Nephron (organoid): Measurements from ENCODE around the gene NF2.

Experiments used
- H3K27ac Mint-ChIP-seq, 3 experiments: 2 replicates each; pipeline ENCODE4 v1.8.0; 2020; ENCODE audit warnings: mixed read lengths in 3 of 3, mild to moderate bottlenecking in 2 of 3, moderate library complexity in 1 of 3
- H3K27me3 Mint-ChIP-seq: 2 replicates; pipeline ENCODE4 v1.8.0; 2021; ENCODE audit warnings: low read depth, mild to moderate bottlenecking, moderate library complexity, mixed read lengths
- H3K36me3 Mint-ChIP-seq: 2 replicates; pipeline ENCODE4 v1.8.0; 2020; ENCODE audit warnings: low read depth, mixed read lengths
- H3K4me1 Mint-ChIP-seq: 2 replicates; pipeline ENCODE4 v1.8.0; 2020; ENCODE audit warnings: mixed read lengths
- H3K4me3 Mint-ChIP-seq, 3 experiments: 2 replicates each; pipeline ENCODE4 v1.8.0; 2020; ENCODE audit warnings: mild to moderate bottlenecking in 3 of 3, mixed read lengths in 3 of 3, moderate library complexity in 2 of 3
- H3K9me3 Mint-ChIP-seq: 2 replicates; pipeline ENCODE4 v1.8.0; 2020; ENCODE audit warnings: mixed read lengths
- CTCF ChIP-seq, 3 experiments: fragments of 200-600 bp; sonication (generic); IDR thresholded peaks; one replicate each; pipeline ENCODE4 v1.5.0; 2021; ENCODE audit warnings: antibody characterized with exemption in 3 of 3; ENCODE audit not compliant: unreplicated experiment in 3 of 3

The NF2 gene

GRCh38 chr22:29647954-29648737, 44.7 kb downstream of the NF2 start:
- Mint-ChIP-seq H3K4me1 (no peaks in the 10 kb centered on the region), H3K9me3 (peaks cover 5% of the 10 kb centered on the region), H3K27ac (no peak overlapping the region), H3K27me3 (peaks cover 3% of the 10 kb centered on the region), H3K36me3 (peaks cover 45% of the 10 kb centered on the region), H3K4me3 (no peak overlapping the region)
- TF ChIP-seq CTCF (IDR thresholded peaks at IDR 0.05; ENCODE audit: unreplicated experiment in 3 of 3) = no peak

- Mint-ChIP-seq H3K36me3 (peaks cover 43% of the 10 kb centered on the region), H3K4me3 (no peak overlapping the region), H3K27me3 (peaks cover 3% of the 10 kb centered on the region), H3K9me3 (peaks cover 2% of the 10 kb centered on the region), H3K27ac (no peak overlapping the region), H3K4me1 (no peaks in the 10 kb centered on the region)
- no peak for TF ChIP-seq CTCF (IDR thresholded peaks at IDR 0.05; ENCODE audit: unreplicated experiment in 3 of 3)
These were observed 46.9 kb downstream of the NF2 start for GRCh38 chr22:29650370-29650769.

- TF ChIP-seq CTCF (IDR thresholded peaks at IDR 0.05; ENCODE audit: unreplicated experiment in 3 of 3) = no peak
- no peaks in the 10 kb centered on the region for H3K9me3 Mint-ChIP-seq
- no peak overlapping the region for H3K27ac Mint-ChIP-seq
- H3K27me3 Mint-ChIP-seq = peaks cover 3% of the 10 kb centered on the region
- H3K4me1 Mint-ChIP-seq = no peaks in the 10 kb centered on the region
- H3K36me3 Mint-ChIP-seq = peaks cover 40% of the 10 kb centered on the region
- H3K4me3 Mint-ChIP-seq = no peak overlapping the region
These were observed 48.2 kb downstream of the NF2 start for GRCh38 chr22:29651652-29652051.

- no peak for TF ChIP-seq CTCF (IDR thresholded peaks at IDR 0.05; ENCODE audit: unreplicated experiment in 3 of 3)
- peaks cover 38% of the 10 kb centered on the region for H3K36me3 Mint-ChIP-seq
- no peaks in the 10 kb centered on the region for H3K9me3 Mint-ChIP-seq
- no peak overlapping the region for H3K4me3 Mint-ChIP-seq
- no peak overlapping the region for H3K27ac Mint-ChIP-seq
- H3K27me3 Mint-ChIP-seq = no peaks in the 10 kb centered on the region
- no peaks in the 10 kb centered on the region for H3K4me1 Mint-ChIP-seq
These were observed 51.0 kb downstream of the NF2 start for GRCh38 chr22:29654420-29654819.

GRCh38 chr22:29654882-29655281, 51.4 kb downstream of the NF2 start:
- Mint-ChIP-seq H3K36me3 (peaks cover 40% of the 10 kb centered on the region), H3K27ac (no peak overlapping the region), H3K9me3 (no peaks in the 10 kb centered on the region), H3K4me3 (no peak overlapping the region), H3K27me3 (no peaks in the 10 kb centered on the region), H3K4me1 (no peaks in the 10 kb centered on the region)
- no peak for TF ChIP-seq CTCF (IDR thresholded peaks at IDR 0.05; ENCODE audit: unreplicated experiment in 3 of 3)

GRCh38 chr22:29658176-29658575, 54.7 kb downstream of the NF2 start:
- TF ChIP-seq CTCF (IDR thresholded peaks at IDR 0.05; ENCODE audit: unreplicated experiment in 3 of 3) = no peak
- H3K9me3 Mint-ChIP-seq = no peaks in the 10 kb centered on the region
- H3K4me3 Mint-ChIP-seq = no peak overlapping the region
- no peaks in the 10 kb centered on the region for H3K27me3 Mint-ChIP-seq
- H3K36me3 Mint-ChIP-seq = peaks cover 56% of the 10 kb centered on the region
- H3K27ac Mint-ChIP-seq = no peak overlapping the region
- no peaks in the 10 kb centered on the region for H3K4me1 Mint-ChIP-seq
